Midbrain (tissue), 1 donor: ENCODE results near the gene HNF1A.
"Not testable (repeated sequence)": the region's sequence is repeated elsewhere in the genome, so short reads cannot be mapped to it uniquely, and the experiment has no call there.

ENCODE experiments used
- DNase-seq: peaks from one replicate; lab custom pipeline; 2025; lab: John Stamatoyannopoulos, UW

Gene HNF1A, protein sequence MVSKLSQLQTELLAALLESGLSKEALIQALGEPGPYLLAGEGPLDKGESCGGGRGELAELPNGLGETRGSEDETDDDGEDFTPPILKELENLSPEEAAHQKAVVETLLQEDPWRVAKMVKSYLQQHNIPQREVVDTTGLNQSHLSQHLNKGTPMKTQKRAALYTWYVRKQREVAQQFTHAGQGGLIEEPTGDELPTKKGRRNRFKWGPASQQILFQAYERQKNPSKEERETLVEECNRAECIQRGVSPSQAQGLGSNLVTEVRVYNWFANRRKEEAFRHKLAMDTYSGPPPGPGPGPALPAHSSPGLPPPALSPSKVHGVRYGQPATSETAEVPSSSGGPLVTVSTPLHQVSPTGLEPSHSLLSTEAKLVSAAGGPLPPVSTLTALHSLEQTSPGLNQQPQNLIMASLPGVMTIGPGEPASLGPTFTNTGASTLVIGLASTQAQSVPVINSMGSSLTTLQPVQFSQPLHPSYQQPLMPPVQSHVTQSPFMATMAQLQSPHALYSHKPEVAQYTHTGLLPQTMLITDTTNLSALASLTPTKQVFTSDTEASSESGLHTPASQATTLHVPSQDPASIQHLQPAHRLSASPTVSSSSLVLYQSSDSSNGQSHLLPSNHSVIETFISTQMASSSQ

GRCh38 chr12:120978296-120979219 is at the start of gene HNF1A:
HNF1A (plus strand) TSS chr12:120978543; CDS start chr12:120978769, 226 bp downstream.
- no peak for DNase-seq

DNA sequence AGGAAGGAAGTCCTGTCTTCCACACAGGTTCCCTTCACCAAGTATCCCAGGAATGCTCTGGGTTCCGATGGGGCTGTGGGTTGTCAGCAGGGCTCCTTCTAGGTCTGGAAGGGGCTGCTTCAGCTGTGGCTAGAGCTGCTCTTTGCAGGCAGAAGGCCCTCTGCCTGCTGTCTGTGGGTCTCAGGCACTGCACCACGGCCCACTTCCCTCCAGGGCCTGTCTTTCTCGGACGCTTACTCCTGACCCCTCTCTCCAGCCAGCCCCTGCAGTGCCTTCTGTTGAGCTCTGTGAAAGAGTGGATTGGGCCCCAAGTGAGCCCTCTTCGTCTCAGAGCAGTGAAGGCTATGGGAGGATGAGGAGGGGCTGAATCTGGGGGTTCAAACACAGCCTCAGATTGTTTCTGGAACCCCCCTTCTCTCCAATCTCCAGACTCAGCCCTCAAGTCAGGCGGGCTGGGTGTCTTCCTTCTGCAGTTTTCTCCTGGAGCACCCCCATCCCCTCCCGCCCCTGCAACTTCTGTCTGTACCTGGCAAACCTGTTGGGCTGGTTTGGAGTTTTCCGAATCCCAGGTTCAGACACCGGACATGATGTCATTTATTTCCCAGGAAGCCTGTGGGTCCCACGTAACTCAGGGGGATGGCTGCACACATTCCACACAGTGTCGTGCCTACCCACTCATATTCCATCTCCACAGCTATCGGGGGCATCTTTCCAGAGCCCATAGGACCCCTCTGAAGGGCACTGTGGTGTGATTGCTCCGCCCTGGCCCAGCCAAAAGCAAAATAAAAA is 49.3 kb upstream of the HNF1A start:
- no peak for DNase-seq

DNA sequence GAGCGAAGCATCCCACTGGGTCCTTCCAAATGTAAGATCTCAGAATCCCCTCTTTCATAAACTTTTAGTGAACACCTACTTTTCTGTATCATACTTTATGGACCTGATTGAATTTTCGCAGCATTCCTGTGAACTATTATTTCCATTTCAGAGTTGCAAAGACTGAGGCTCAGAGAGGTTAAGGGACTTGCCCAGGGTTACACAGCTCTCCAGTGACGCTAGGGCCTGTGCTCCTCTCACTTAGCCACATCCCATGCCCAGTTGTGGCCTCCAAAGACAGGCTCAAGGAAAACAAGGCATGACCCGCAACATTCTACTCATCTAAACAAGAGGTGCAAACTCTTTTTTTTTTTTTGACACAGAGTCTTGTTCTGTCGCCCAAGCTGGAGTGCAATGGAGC is 48.3 kb upstream of the HNF1A start:
- DNase-seq = no peak

- no peak for DNase-seq
Measured at GRCh38 chr12:120932058-120932457, 46.3 kb upstream of the HNF1A start.

DNA sequence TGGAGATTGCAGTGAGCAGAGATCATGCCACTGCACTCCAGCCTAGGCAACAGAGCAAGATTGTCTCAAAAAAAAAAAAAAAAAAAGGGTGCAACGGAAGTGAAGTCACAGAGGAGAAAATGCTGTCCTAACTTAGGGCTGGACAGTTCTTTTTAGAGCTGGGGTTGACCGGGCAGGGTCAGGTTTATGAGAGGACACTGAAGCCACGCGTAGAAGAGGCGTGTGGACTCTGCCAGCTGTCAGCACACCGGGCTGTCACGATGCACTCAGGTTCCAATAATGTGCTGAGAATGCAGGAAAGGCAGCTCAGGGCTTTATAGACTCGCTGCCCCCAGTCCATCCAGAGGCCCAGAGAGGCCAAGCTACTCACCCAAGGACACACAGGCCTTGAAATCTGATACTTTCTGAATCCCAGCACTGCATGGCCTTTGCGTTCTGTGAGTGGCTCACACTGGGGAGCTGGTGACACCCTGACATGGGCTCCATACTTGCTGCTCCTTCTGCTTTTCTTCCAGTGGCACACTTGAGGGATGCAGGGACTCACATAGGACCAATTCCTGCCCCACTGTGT is 45.3 kb upstream of the HNF1A start:
- no peak for DNase-seq

DNA sequence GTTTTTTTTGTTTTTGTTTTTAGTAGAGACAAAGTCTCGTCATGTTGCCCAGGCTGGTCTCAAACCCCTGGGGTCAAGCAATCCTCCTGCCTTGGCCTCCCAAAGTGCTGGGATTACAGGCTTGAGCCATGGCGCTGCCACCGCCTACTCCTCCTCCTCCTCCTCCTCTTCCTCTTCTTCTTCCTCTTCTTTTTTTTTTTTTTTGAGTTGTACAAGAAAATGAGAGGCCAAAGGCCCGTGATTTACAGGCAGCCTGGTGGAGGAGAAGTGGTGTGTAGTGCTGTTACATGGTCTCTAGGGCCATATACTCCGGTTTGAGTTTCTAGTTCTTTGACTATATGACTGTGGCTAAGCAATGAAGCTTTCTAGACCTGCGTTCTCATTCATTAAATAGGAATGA is 44.6 kb upstream of the HNF1A start:
- DNase-seq = no peak

GRCh38 chr12:120936197-120936596 is 42.1 kb upstream of the HNF1A start:
- DNase-seq = peak; percentile 21

- no peak for DNase-seq
Measured at GRCh38 chr12:120938496-120938895, 39.8 kb upstream of the HNF1A start.

DNA sequence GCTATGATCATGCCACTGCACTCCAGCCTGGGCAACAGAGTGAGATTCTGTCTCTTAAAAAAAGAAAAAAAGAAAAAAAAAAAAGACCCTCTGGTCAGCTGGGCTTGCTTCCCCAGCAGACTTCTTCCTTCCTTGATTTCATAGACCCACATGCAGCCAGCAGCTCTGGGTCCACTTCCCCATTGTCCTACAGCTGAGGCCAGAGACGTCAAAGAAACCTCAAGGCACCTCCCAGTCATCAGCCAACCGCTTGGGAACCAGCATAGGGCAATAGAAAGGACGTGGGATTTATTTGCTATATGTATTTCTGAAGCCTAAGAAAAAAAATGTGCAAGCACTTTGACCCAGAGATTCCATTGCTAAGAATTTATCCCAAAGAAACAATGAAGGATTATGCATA is 38.8 kb upstream of the HNF1A start:
- peak; percentile 50 for DNase-seq

- no peak for DNase-seq
Measured at GRCh38 chr12:120940006-120940405, 38.3 kb upstream of the HNF1A start.

GRCh38 chr12:120940799-120941198 is 37.5 kb upstream of the HNF1A start:
- no peak for DNase-seq

GRCh38 chr12:120941412-120941811 is 36.9 kb upstream of the HNF1A start:
- no peak for DNase-seq

DNA sequence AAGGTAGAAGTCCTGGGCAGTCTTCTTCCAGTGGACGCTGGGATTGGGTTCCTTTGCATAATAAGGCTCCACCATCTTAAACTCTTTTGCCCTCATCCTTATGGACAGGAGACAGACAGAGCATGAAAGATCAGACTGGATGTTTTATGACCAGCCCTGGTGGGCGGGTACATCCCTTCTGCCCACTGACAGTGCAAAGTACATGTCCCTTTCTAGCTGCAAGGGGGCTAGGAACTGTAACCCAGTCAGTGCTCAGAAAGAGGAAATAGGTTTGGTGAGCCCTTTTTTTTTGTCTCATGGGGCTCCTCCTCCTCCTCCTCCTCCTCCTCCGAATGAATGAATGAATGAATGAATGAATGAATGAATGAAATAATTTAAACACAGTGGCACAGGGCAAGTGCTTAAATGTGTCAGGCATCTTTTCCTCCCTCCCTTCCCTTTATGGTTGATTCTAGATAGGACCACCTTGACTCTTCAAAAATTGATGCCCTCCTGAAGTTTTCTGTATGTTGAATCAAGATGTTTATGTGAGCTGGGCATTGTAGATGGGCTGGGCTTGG is 36.4 kb upstream of the HNF1A start:
- no peak for DNase-seq

DNA sequence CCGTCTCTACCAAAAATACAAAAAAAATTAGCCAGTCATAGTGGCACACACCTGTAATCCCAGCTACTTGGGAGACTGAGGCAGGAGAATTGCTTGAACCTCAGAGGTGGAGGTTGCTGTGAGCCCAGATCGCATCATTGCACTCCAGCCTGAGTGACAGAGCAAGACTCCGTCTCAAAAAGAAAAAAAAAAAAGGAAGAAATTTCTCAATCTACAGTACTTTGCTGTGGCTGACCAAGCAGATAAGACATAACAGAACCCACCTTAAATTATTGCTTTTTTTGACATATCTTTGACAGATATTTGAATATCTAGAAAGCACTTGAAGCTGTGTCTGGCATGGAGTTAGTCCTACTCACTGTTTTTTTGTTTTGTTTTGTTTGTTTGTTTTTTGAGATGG is 34.9 kb upstream of the HNF1A start:
- DNase-seq = no peak

DNA sequence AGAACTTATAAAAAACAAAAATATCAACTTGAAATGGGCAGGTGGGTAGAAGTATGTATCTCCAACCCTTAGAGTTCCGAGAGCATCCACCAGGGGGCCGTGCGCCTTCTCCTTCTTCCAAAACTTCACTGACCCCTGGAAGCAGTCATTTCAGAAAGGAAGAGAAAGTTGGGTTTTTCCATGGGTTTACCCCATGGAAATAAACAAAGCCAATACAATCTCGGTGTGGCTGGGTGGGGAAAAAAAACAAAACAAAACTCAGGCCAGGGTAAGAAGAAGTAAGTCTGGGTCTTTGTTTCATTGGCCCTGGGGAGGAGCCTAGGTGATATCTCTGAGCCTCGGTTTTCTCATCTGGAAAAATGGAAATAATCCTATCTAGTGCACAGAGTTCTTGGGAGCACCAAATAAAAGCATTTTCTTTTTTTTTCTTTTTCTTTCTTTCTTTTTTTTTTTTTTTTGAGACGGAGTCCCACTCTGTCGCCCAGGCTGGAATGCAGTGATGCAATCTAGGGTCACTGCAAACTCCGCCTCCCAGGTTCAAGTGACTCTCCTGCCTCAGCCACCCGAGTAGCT is 33.6 kb upstream of the HNF1A start:
- no peak for DNase-seq

DNA sequence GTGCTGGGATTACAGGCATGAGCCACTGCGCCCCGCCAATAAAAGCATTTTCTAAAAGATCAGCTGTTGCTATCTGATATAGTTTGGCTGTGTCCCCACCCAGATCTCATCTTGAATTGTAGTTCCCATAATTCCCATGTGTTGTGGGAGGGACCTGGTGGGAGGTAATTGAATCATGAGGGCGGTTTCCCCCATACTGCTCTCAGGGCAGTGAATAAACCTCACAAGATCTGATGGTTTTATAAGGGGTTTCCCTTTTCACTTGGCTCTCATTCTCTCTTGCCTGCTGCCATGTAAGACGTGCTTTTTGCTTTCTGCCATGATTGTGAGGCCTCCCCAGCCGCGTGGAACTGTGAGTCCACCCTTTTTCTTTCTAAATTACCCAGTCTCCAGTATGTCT is 32.8 kb upstream of the HNF1A start:
- not testable (repeated sequence) for DNase-seq

DNA sequence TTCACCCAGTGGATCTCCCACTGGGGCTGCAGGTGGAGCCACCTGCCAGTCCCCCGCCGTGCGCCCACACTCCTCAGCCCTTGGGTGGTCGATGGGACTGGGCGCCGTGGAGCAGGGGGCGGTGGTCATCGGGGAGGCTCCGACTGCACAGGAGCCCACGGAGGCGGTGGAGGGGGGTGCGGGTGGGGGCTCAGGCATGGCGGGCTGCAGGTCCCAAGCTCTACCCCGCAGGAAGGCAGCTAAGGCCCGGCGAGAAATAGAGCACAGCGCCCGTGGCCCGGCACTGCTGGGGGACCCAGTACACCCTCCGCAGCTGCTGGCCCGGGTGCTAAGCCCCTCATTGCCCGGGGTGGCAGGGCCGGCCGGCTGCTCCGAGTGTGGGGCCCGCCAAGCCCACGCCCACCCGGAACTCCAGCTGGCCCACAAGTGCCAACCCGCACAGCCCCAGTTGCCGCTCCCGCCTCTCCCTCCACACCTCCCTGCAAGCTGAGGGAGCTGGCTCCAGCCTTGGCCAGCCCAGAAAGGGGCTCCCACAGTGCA is 28.0 kb upstream of the HNF1A start:
- not testable (repeated sequence) for DNase-seq

- DNase-seq = no peak
Measured at GRCh38 chr12:120950807-120951206, 27.5 kb upstream of the HNF1A start.

DNA sequence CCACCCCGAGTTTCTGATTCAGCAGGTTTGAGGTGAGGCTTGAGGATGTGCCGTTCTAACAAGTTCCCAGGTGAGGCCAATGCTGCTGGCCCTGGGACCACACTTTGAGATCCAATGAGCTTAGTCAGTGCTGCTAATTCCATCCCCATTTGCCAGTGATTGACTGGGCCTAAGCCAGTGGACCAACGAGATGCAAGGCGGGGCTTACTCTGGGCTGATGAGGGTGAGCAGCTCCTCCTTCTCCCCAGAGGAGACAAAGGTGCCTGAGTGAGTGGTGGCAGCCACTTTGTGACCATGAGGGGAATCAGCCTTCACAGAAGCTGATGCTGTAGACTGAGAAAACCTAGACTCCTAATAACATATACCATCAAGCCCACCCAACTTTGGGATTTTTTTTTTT is 23.1 kb upstream of the HNF1A start:
- no peak for DNase-seq

DNA sequence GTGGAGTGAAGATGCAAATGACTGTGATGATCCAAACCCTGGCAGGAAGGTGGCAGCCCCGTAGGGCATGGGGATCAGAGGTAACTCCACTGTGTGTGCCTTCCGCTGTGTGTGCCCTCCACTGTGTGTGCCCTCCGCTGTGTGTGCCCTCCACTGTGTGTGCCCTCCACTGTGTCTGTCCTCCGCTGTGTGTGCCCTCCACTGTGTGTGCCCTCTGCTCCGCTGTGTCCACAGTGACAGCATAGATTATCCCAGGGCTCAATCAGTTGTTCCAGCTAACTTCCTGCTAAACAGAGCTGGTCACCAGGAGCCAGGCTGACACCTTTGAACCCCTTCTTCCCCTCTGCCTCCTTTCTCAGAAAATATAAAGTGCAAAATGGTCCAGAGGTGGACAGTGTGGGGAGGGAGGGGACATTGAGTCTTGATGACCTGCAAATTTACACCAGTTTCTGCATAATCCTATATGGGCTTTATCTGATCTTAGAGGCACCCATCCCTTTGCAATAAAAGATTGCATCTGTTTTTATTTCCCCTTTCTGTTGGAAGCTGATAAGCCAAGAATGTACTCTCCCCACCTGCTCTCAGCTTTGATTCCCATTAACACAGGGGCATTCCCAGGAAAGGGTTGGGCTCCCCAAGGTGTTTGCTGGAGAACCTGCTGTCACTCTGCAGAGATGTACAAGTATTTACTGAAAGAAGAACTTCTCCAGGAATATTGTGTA is 21.6 kb upstream of the HNF1A start:
- no peak for DNase-seq
